SK-N-SH treated with all-trans-retinoic acid at 6 μM for 48 hours (cell line): ENCODE data around the gene GLS.

ENCODE experiments used
- CREB5 ChIP-seq: fragments of 250-450 bp; sonication (Bioruptor Pico); IDR thresholded peaks from 2 replicates; pipeline ENCODE4 v1.5.1; 2020; ENCODE audit warnings: low read depth, mild to moderate bottlenecking, moderate library complexity
- OSR1 ChIP-seq: fragments of 250-450 bp; sonication (Bioruptor Pico); IDR thresholded peaks from 2 replicates; pipeline ENCODE4 v1.8.0; 2022; ENCODE audit warnings: moderate library complexity, mild to moderate bottlenecking, inconsistent platforms
- RARB ChIP-seq: fragments of 250-450 bp; sonication (Bioruptor Pico); IDR thresholded peaks from 2 replicates; pipeline ENCODE4 v1.8.0; 2021; ENCODE audit warnings: mild to moderate bottlenecking, moderate library complexity
- TCF4 ChIP-seq: fragments of 250-450 bp; sonication (Bioruptor Pico); IDR thresholded peaks from 2 replicates; pipeline ENCODE4 v1.8.0; 2021; ENCODE audit warnings: mild to moderate bottlenecking, moderate library complexity, borderline replicate concordance
- ZFP30 ChIP-seq: fragments of 450-650 bp; formaldehyde crosslinking; IDR thresholded peaks from 2 replicates; pipeline ENCODE4 v1.5.0; 2022; ENCODE audit warnings: mild to moderate bottlenecking, moderate library complexity
- ZNF8 ChIP-seq: fragments of 450-650 bp; formaldehyde crosslinking; IDR thresholded peaks from 2 replicates; pipeline ENCODE4 v1.5.0; 2020; ENCODE audit warnings: mild to moderate bottlenecking, moderate library complexity
- TF ChIP-seq, protein P1 (sequence below): fragments of 250-450 bp; sonication (Bioruptor Pico); IDR thresholded peaks from 2 replicates; pipeline ENCODE4 v1.8.0; 2020; ENCODE audit warnings: mild to moderate bottlenecking, moderate library complexity, borderline replicate concordance

DNA sequence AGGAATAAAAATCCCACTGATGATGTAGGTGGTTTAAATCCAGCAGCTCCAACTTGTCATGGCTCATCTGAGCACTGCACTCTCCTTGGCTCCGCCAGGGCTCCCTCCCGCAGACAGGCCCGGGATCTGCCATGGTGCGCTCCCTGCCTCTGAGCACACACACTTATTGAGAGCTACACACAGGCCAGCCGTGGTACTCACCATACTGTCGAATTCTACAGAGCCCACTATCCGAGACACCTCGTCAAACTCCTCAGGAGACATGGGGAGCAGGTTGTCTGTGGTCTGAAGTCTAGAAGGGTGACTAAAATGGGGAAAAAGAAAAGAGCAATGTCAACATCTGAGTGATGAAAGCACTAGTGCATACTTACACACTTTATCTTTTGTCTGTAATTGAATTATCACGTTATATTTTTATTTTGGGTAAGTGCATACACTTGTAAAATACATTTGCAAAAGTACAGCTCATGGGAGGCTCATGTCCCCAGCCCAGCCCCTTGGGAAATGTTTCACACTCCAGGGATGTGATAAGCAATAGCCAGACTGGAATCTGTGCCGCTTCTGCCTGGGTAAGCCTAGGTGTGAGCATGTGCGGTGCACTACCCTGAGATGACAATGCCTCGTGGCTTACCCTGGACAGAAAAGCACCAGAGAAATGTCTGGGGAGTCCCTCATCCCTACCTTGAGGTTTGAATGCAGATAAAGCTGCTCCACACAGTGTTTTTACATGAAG, 94.2 kb downstream of the GLS start:
- TF ChIP-seq, protein P1, sequence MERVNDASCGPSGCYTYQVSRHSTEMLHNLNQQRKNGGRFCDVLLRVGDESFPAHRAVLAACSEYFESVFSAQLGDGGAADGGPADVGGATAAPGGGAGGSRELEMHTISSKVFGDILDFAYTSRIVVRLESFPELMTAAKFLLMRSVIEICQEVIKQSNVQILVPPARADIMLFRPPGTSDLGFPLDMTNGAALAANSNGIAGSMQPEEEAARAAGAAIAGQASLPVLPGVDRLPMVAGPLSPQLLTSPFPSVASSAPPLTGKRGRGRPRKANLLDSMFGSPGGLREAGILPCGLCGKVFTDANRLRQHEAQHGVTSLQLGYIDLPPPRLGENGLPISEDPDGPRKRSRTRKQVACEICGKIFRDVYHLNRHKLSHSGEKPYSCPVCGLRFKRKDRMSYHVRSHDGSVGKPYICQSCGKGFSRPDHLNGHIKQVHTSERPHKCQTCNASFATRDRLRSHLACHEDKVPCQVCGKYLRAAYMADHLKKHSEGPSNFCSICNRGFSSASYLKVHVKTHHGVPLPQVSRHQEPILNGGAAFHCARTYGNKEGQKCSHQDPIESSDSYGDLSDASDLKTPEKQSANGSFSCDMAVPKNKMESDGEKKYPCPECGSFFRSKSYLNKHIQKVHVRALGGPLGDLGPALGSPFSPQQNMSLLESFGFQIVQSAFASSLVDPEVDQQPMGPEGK (CRISPR knock-in tag) = no peak
- TF ChIP-seq ZNF8 (CRISPR knock-in tag) (no peak), TCF4 (no peak), OSR1 (CRISPR knock-in tag) (no peak), ZFP30 (no peak), RARB (CRISPR knock-in tag) (no peak), CREB5 (CRISPR knock-in tag) (no peak)
